Measurements from ENCODE around the gene TAOK2. TPM values are rescaled to one million over a fixed set of nuclear protein-coding genes. Genes with fewer than 3 reads are reported as not detected.

The TAOK2 gene
- total RNA-seq, 6 donors from 2014 or later, result 70.2 to 195 (median 81.5) TPM

DNA sequence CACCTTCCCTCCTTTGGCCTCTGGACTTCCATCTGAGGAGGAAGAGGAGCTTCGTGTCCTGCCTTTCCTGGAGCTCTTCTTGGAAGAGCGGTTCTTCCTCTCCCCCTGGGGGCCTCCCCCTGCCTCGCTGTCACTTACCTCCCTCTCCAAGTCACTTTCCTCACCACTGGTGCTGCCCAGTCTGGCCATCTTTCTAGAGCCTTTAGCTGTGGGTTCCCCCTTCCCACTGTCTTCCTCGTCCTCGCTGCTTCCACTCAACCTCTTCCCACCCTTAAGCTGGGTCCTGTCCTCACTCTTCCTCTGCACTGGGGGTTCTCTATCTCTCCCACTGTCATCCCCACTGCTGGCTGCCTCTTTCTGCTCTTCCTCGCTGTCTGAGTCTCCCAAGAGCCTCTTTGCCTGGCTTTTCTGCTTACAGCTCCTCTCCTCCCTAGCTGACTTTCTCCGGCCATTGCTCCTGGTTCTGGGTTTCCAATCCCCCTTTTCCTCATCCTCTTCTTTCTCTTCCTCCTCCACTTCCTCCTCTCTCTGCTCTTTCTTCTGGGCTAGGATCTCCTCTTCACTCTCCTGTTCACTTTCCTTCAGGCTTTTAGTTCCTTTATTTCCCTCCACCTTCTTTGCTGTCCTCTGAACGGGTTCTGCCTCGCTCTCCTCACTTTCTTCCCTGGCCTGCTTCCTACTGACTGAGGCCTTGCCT is 20.4 kb downstream of the TAOK2 start:
- Histone ChIP-seq H3K36me3 (peaks cover 10 to 55% (median 39%) of the 10 kb centered on the region in 4 donors), H3K4me3 (peak overlapping the region in 2 of 4 donors; percentile 74 to 92), H3K9me3 (no peaks in the 10 kb centered on the region), H3K4me1 (peaks cover 26 to 55% (median 44%) of the 10 kb centered on the region in 4 donors), H3K27ac (peak overlapping the region; percentile 88 to 92 (median 90)), H3K27me3 (no peaks in the 10 kb centered on the region)
- WGBS, 2 donors, result 83 to 85% methylated on average over 9 of the region's 9 CpGs
- TF ChIP-seq POLR2A (IDR thresholded peaks at IDR 0.05) (no peak), POLR2AphosphoS5 (IDR thresholded peaks at IDR 0.05) (no peak), EP300 (IDR thresholded peaks at IDR 0.05) (no peak)
- TF ChIP-seq, protein P1, sequence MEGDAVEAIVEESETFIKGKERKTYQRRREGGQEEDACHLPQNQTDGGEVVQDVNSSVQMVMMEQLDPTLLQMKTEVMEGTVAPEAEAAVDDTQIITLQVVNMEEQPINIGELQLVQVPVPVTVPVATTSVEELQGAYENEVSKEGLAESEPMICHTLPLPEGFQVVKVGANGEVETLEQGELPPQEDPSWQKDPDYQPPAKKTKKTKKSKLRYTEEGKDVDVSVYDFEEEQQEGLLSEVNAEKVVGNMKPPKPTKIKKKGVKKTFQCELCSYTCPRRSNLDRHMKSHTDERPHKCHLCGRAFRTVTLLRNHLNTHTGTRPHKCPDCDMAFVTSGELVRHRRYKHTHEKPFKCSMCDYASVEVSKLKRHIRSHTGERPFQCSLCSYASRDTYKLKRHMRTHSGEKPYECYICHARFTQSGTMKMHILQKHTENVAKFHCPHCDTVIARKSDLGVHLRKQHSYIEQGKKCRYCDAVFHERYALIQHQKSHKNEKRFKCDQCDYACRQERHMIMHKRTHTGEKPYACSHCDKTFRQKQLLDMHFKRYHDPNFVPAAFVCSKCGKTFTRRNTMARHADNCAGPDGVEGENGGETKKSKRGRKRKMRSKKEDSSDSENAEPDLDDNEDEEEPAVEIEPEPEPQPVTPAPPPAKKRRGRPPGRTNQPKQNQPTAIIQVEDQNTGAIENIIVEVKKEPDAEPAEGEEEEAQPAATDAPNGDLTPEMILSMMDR (IDR thresholded peaks at IDR 0.05), result no peak
- DNase-seq, result no peak
- no peak for ATAC-seq (ENCODE audit: low FRiP score in 2 of 2)

DNA sequence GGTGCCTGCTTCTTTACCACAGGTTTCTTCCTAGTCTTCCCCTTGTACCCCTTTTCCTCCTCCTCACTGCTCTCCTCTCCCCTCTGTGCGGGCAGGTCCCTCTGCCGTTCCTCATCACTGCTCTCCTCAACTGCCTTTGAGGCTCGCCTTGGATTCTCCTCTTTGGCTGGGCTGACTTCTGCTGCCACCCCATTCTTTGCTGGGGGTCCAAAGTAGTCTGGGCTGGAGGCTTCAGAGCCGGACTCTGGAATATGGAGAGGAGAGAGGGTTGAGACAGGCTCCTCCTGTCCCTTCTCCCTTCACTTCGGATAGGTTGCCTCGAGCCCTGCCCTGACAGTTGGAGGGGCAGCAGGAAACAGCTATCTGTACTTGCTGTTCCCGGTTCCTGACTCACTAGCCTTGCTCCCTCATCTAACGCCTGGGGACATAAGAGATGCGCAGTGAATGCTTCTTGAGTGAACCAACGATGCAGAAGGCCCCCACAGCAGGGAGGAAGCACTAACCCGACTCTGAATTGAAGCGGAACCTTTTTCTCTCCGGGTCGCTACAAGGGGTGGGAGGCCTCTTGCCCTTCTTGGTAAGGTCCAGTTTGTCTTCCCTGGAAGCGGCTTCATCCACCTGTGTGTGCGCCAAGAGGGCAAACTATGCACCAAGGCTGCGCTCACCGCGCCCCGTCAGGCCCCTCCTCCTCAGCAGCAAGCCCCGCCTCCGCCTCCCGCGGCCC is 21.1 kb downstream of the TAOK2 start:
- ATAC-seq (ENCODE audit: low FRiP score in 2 of 2) (peak; percentile 56 to 80), DNase-seq (peak; percentile 86 to 95)
- TF ChIP-seq POLR2AphosphoS5 (IDR thresholded peaks at IDR 0.05), result no peak
- no peak for TF ChIP-seq POLR2A (IDR thresholded peaks at IDR 0.05)
- TF ChIP-seq, protein P1 (IDR thresholded peaks at IDR 0.05), result no peak
- no peak for TF ChIP-seq EP300 (IDR thresholded peaks at IDR 0.05)
- Histone ChIP-seq H3K4me3 (peak overlapping the region; percentile 74 to 96 (median 83)), H3K4me1 (peaks cover 26 to 52% (median 44%) of the 10 kb centered on the region in 4 donors), H3K27me3 (no peaks in the 10 kb centered on the region), H3K9me3 (no peaks in the 10 kb centered on the region), H3K27ac (peak overlapping the region; percentile 88 to 92 (median 90)), H3K36me3 (peaks cover 10 to 55% (median 36%) of the 10 kb centered on the region in 4 donors)
- WGBS, 2 donors, result 13 to 29% methylated on average over 12 to 24 of the region's 24 CpGs

DNA sequence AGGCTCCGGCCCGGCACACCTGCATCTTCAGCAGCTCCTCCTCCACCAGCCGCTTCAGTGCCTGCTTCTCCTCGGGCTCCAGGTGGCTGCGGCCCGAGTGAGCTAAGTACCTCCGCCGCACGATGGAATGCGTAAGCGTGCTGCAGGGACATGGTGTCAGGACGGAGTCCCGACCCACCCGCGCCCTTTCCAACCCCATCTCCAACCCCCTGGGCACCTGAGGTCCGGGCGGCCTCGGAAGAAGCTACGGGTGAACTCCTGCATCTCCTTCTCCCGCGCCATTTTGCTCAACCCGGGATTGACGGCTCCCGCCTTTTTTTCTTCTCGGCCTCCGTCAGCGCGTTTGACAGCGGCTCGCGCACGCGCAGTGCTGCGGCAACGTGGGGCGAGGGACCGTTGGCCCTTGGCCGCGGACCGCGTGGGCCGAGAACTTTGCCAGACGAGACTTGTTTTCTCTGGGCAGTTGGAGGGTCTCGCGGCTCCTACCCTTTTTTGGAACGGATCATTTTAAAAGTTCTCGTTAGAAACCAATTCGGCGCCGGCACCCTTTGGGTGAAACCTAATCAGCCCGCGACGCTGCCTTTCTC is 21.7 kb downstream of the TAOK2 start, which contains the start of gene HIRIP3:
HIRIP3 (minus strand) TSS at position 294 of the 587 bp plus-strand sequence; CDS start at position 282, 12 bp downstream.
- Histone ChIP-seq H3K4me3 (peak within 1 kb of the TSS; percentile 74 to 96 (median 83)), H3K4me1 (peaks cover 26 to 50% (median 43%) of the 10 kb centered on the region in 4 donors), H3K27ac (peak within 1 kb of the TSS; percentile 88 to 92 (median 90)), H3K27me3 (no peaks in the 10 kb centered on the region), H3K9me3 (no peaks in the 10 kb centered on the region), H3K36me3 (peaks cover 8 to 55% (median 33%) of the 10 kb centered on the region in 4 donors)
- DNase-seq (peak; percentile 79 to 98), ATAC-seq (ENCODE audit: low FRiP score in 2 of 2) (peak; percentile 84 to 89)
- 0 to 1% methylated on average over 41 to 46 of the region's 53 CpGs for WGBS, 2 donors
- TF ChIP-seq POLR2AphosphoS5 (IDR thresholded peaks at IDR 0.05) (peak; percentile 44 to 60), POLR2A (IDR thresholded peaks at IDR 0.05) (peak in 3 of 4 donors; percentile 21 to 55 (median 31)), EP300 (IDR thresholded peaks at IDR 0.05) (peak in 1 of 4 donors; percentile 62)
- TF ChIP-seq, protein P1 (IDR thresholded peaks at IDR 0.05), result no peak

GRCh38 chr16:29995911-29996765 is 22.5 kb downstream of the TAOK2 start, which contains the start of gene INO80E:
Gene INO80E (plus strand): TSS chr16:29996241. CDS start chr16:29996311, 70 bp downstream.
- TF ChIP-seq, protein P1 (IDR thresholded peaks at IDR 0.05), result peak in 2 of 6 experiments; percentile 21 to 38
- TF ChIP-seq EP300 (IDR thresholded peaks at IDR 0.05) (peak in 1 of 4 donors; percentile 34), POLR2AphosphoS5 (IDR thresholded peaks at IDR 0.05) (peak; percentile 86 to 94), POLR2A (IDR thresholded peaks at IDR 0.05) (peak in 2 of 4 donors; percentile 27 to 64)
- Histone ChIP-seq H3K27ac (peak within 1 kb of the TSS; percentile 88 to 92 (median 90)), H3K9me3 (no peaks in the 10 kb centered on the region), H3K4me1 (peaks cover 21 to 43% (median 36%) of the 10 kb centered on the region in 4 donors), H3K27me3 (no peaks in the 10 kb centered on the region), H3K36me3 (peaks cover 1 to 55% (median 31%) of the 10 kb centered on the region in 4 donors), H3K4me3 (peak within 1 kb of the TSS; percentile 74 to 96 (median 83))
- 0 to 1% methylated on average over 54 to 65 of the region's 65 CpGs for WGBS, 2 donors
- DNase-seq (peak; percentile 99 to 100), ATAC-seq (ENCODE audit: low FRiP score in 2 of 2) (peak; percentile 98)
